HL-60 (cell line): Measurements from ENCODE around the gene CDC5L.

Experiments used
- GABPA ChIP-seq: IDR thresholded peaks from 2 replicates; pipeline ENCODE4 v1.6.1; 2012; ENCODE audit warnings: low read depth
- POLR2AphosphoS5 ChIP-seq: IDR thresholded peaks from 2 replicates; pipeline ENCODE4 v1.6.1; 2012; ENCODE audit warnings: low read depth
- SPI1 ChIP-seq: IDR thresholded peaks from 2 replicates; pipeline ENCODE4 v1.6.1; 2012; ENCODE audit warnings: low read depth, mild to moderate bottlenecking, borderline replicate concordance
- TF ChIP-seq, protein P1 (sequence below): IDR thresholded peaks from one replicate; pipeline ENCODE4 v1.5.1; 2011; ENCODE audit warnings: low read length, control low read depth, inconsistent platforms; ENCODE audit not compliant: insufficient read depth
- TF ChIP-seq, protein P2 (sequence below): IDR thresholded peaks from 2 replicates; pipeline ENCODE4 v1.6.1; 2012; ENCODE audit warnings: low read depth; ENCODE audit not compliant: insufficient replicate concordance

DNA sequence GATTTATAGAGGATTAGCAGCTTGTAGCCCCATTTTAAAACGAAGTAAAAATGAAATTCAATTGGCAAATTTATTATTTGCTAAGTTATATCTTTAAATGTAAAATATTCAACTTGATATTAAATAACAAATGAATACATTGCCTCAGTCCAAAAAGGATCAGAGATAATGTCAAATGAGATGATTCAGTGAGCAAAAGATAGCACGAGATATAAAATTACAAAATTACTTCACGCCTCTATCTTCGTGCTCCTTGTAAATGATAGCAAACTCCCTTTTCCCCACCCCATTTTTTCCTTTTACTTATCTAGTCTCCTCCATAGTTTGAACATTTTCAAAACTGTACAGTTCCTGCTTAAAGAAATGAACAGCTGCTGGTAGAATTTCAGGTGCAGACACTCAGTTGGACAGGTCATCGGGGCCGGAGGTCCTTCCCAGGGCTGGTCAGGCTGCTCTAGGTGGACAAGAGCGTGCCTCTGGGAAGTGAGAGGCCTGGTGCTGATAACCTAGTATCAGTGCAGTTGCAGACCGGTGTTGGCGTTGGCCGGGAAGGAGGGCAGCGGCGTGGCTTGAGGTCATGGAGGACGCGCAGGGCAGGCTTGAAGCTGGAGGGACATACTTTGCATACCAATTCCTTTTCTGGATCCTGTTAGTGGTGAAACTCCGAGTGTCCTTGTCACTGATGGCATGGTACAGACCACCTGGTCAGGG lies 83.9 kb downstream of the CDC5L start:
- TF ChIP-seq, protein P1, sequence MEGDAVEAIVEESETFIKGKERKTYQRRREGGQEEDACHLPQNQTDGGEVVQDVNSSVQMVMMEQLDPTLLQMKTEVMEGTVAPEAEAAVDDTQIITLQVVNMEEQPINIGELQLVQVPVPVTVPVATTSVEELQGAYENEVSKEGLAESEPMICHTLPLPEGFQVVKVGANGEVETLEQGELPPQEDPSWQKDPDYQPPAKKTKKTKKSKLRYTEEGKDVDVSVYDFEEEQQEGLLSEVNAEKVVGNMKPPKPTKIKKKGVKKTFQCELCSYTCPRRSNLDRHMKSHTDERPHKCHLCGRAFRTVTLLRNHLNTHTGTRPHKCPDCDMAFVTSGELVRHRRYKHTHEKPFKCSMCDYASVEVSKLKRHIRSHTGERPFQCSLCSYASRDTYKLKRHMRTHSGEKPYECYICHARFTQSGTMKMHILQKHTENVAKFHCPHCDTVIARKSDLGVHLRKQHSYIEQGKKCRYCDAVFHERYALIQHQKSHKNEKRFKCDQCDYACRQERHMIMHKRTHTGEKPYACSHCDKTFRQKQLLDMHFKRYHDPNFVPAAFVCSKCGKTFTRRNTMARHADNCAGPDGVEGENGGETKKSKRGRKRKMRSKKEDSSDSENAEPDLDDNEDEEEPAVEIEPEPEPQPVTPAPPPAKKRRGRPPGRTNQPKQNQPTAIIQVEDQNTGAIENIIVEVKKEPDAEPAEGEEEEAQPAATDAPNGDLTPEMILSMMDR = no peak
- no peak for TF ChIP-seq GABPA
- TF ChIP-seq POLR2AphosphoS5 = no peak
- TF ChIP-seq, protein P2, sequence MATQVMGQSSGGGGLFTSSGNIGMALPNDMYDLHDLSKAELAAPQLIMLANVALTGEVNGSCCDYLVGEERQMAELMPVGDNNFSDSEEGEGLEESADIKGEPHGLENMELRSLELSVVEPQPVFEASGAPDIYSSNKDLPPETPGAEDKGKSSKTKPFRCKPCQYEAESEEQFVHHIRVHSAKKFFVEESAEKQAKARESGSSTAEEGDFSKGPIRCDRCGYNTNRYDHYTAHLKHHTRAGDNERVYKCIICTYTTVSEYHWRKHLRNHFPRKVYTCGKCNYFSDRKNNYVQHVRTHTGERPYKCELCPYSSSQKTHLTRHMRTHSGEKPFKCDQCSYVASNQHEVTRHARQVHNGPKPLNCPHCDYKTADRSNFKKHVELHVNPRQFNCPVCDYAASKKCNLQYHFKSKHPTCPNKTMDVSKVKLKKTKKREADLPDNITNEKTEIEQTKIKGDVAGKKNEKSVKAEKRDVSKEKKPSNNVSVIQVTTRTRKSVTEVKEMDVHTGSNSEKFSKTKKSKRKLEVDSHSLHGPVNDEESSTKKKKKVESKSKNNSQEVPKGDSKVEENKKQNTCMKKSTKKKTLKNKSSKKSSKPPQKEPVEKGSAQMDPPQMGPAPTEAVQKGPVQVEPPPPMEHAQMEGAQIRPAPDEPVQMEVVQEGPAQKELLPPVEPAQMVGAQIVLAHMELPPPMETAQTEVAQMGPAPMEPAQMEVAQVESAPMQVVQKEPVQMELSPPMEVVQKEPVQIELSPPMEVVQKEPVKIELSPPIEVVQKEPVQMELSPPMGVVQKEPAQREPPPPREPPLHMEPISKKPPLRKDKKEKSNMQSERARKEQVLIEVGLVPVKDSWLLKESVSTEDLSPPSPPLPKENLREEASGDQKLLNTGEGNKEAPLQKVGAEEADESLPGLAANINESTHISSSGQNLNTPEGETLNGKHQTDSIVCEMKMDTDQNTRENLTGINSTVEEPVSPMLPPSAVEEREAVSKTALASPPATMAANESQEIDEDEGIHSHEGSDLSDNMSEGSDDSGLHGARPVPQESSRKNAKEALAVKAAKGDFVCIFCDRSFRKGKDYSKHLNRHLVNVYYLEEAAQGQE = no peak
- TF ChIP-seq SPI1 = no peak
